GM19023 (cell line): ENCODE measurements around the gene MEFV.

Experiments used
- ATAC-seq: cut with Tn5 transposase; IDR thresholded peaks from one replicate; pipeline ENCODE4 v1.9.1; 2021; ENCODE audit warnings: mild to moderate bottlenecking, moderate library complexity; ENCODE audit not compliant: unreplicated experiment

Gene MEFV

DNA sequence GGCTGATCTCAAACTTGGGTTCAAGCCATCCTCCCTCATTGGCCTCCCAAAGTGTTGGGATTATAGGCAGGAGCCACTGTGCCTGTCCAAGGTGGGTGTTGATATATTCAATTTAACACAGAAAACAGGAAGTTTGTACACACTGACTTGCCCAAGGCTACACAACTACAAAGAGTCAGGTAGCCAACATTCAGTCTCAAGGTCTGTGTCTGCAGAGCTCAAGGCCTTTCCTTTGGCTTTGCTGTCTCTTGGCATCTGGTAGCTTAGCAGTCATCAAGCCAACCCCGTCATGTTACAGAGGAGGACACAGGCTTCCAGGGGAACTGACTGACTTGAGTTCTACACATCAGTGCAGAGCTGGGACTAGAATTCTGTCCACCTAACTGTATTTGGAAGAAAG lies 11.9 kb upstream of the MEFV start:
- ATAC-seq = no peak

- ATAC-seq = no peak
Measured at GRCh38 chr16:3266873-3267537, 10.6 kb upstream of the MEFV start.

GRCh38 chr16:3264137-3265036 lies 8.0 kb upstream of the MEFV start:
- ATAC-seq = peak; percentile 85

GRCh38 chr16:3262517-3262916 lies 6.1 kb upstream of the MEFV start:
- no peak for ATAC-seq

DNA sequence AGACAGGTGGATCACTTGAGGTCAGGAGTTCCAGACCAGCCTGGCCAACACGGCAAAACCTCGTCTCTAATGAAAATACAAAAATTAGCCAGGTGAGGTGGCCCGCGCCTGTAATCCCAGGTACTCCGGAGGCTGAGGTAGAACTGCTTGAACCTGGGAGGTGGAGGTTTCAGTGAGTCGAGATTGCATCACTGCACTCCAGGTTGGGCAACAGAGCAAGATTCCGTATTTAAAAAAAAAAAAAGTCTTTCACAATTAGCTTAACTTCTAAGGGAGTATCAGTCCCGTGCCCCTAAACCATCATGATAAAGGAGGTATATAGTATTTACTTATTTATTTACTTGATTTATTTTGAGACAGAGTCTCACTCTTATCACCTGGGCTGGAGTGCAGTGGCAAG lies 3.4 kb upstream of the MEFV start:
- no peak for ATAC-seq

DNA sequence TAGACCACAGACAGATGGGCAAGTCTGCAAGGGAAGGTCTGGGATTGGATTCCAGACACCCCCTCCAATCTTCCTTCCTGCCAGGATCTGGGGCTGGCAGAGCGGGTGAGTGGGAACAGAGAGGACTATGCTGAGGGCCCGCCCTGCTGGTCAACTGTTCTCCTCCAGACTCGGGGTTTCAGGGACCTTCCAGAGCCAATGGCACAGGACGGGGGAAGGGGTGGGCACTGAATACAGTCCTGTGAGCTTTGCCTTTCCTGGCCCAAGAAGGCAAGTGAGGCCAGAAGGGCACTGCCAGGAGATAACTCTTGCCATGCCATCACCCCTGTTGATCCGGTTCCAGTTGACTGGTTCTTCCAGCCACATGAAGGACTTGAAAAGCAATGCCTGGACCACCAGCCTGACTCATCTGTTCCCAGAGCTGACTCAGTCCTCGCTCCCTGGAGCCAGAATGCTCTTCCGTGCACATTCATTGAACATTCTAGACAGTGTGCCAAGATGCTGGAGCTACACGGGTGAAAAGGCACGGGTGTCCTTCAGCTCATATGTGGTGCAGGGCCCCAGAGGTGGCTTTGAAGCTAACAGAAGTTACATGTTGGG lies 533 bp upstream of the MEFV start:
- no peak for ATAC-seq

DNA sequence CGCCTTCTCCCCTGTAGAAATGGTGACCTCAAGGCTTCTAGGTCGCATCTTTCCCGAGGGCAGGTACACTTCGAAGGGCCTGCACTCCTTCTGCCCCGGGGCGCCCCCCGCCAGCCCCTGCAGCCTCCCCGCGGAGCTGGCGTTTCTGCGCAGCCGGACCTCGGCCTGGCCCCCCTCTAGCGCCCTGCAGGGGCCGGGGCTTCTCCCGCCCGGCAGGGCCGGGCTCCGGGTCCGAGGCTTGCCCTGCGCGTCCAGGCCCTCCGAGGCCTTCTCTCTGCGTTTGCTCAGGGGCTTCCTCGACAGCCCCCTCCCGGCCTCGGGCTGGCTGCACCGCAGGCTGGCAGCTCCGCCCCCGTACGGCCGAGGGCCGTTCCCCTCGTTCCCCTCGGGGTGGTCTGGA lies 2.1 kb downstream of the MEFV start:
- ATAC-seq = no peak

- no peak for ATAC-seq
Measured at GRCh38 chr16:3252967-3253366, 3.5 kb downstream of the MEFV start.

- no peak for ATAC-seq
Measured at GRCh38 chr16:3249451-3249850, 7.0 kb downstream of the MEFV start.

- no peak for ATAC-seq
Measured at GRCh38 chr16:3249020-3249419, 7.4 kb downstream of the MEFV start.

DNA sequence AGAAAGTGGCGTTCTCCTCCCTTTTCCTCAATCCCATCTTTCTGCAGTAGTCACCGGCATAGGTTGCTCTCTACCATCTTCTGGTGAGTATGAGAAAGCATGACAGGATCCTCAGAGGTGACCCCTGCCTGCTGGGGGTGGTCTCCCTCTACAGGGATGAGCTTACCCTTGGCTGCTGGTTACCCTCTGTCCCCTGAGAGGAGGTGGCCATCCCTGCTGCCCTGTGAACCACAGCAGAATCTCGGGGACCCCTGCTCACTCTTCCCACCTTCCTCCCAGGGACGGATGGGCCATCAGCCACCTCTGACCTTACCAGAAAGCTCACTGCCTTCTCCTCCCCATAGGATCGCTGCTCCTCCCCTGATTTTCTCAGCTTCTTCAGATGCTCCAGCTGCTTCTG lies 7.8 kb downstream of the MEFV start:
- no peak for ATAC-seq

DNA sequence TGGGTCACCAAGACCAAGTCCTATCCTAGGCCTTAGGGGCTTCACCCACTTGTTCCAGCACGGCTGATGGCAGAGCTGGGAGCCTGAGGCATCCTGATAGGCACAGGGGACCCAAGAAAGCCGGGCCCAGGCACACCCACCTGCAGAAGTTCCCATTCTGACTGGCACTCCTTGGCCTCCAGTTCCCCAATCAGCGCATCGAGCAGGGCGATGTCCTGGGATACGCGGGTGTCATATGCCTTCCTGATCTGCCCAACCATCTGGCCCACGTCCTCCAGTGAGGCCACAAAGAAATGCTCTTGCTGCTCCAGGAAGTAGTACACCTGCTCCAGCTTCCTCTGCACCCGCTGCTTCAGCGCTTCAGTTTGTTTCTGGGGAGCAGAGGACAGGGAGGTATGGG lies 9.6 kb downstream of the MEFV start:
- ATAC-seq = no peak

- no peak for ATAC-seq
Measured at GRCh38 chr16:3246002-3246401, 10.4 kb downstream of the MEFV start.

DNA sequence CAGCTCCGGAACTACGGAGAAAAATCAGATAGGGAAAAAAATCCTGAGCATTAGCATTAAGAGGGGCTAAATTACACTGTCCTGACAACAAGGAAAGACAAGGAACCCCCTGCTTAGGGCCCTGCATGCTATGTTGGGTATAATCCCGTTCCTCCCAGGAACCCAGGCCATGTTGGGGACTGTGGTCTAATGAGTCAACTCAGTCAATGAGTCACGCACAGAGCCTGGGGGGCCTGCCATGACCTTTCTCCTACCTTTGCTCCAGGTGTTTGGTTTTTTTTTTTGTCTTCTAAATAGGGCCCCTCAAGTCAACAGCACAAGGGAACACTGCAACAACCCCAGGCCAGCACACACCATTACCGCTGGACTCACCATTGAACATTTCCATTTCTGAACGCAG lies 12.6 kb downstream of the MEFV start:
- ATAC-seq = no peak

DNA sequence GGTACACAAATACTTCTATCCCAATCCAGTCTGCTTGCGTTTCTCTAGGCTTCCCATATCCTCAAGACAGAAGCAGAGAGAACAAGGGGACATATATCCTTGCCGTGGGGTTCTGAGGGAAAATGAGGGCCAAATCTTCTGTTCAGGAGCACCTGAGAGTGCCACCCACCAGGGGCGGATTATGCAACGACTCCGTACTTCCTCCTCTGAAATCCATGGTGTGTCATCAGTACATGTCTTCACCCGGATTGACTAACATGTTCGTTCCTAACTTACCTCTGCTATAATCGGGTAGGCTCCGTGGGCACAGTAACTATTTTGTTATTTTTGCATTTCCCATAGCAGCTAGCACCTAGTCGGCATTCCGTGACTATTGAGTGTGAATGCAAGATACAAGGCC lies 13.7 kb downstream of the MEFV start:
- ATAC-seq = no peak

DNA sequence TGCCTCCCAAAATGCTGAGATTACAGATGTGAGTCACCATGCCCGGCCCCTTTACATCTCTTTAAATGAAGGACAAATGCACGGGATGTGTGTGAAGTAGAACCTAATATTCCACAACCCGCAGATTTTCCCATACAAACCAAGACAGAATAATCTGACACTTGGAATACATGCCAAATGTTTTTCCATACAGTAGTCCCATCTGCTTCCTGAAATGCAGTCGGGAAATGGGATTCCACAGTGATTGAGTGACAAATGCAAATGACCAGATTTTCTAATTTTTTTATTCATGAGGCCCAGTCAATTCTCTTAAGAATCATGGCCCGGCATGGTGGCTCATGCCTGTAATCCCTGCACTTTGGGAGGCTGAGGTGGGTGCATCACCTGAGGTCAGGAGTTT lies 14.7 kb downstream of the MEFV start:
- no peak for ATAC-seq

- no peak for ATAC-seq
Measured at GRCh38 chr16:3235856-3236669, 20.4 kb downstream of the MEFV start.

- peak; percentile 91 for ATAC-seq
Measured at GRCh38 chr16:3234857-3235561, 21.4 kb downstream of the MEFV start, which contains the start of gene ZNF200. TSS of gene ZNF200 (minus strand) at chr16:3235158. CDS start at chr16:3233755, 1,403 bp downstream.

GRCh38 chr16:3234543-3234856 lies 21.9 kb downstream of the MEFV start:
- no peak for ATAC-seq

DNA sequence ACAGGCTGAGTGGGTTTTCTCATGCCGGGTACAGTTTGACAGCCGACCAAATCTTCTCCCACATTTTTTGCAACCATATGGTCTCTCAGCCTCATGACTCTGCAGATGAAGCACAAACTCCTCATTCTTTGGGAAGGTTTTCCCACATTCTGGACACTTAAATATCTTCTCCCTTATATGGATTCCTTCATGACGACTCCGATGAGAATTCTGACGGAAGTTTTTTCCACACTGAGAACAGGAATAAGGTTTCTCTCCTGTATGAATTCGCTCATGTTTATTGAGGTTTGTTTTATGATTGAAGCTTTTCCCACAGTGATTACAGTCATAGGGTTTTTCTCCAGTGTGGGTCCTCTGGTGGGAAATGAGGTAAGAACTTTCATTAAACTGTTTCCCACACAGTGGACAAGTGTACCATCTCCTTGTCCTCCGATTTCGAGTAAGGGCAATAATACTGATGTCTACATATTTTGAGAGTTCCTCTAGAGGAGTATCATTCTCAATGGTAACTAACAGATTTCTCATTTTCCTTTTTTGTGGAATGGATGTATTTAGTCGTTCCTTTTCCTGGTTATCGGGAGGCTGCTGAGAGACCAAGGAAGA lies 32.4 kb downstream of the MEFV start:
- ATAC-seq = no peak
